HG02763 (cell line): ENCODE results near the gene BTBD16.

Source experiments
- ATAC-seq: cut with Tn5 transposase; IDR thresholded peaks from one replicate; pipeline ENCODE4 v1.9.1; 2021; ENCODE audit warnings: mild to moderate bottlenecking, moderate library complexity; ENCODE audit not compliant: unreplicated experiment

Gene BTBD16

DNA sequence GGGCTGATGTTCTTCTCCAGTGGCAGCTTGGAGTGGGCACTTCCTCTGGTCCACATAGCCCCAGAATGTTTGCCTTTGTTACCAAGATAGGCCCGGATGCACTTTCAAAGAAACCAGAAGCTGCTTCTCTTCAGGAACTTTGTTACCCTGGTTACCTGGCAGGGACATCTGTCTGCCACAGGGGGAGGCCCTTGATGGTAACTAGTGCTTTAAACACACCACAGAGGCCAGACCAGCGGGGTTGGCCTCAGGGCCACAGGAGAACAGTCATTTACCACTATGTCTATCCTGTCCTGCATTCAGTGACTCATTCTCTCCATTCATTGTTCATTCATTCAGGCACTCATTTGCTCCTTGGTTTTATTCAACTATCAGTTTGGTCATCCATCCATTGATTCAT, 91.5 kb downstream of the BTBD16 start:
- ATAC-seq: no peak

DNA sequence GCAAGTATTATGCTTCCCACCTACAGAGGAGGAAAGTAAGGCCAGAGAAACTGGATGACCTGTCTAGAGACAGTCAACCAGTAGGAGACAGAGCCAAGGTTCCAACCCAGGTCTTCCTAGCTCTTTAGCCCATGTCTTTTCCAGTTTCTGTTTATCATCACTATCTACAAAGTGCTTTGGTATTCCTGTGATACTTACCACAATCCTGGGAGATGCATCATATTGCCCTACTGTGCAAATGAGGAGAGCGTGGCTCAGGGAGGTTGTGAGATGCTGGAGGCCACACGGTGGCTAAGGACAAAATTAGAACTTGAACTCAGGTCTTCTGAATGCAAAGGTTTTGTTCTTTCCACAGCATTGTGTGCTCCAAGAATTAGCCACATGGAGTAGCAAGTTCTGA, 92.2 kb downstream of the BTBD16 start:
- ATAC-seq: no peak

DNA sequence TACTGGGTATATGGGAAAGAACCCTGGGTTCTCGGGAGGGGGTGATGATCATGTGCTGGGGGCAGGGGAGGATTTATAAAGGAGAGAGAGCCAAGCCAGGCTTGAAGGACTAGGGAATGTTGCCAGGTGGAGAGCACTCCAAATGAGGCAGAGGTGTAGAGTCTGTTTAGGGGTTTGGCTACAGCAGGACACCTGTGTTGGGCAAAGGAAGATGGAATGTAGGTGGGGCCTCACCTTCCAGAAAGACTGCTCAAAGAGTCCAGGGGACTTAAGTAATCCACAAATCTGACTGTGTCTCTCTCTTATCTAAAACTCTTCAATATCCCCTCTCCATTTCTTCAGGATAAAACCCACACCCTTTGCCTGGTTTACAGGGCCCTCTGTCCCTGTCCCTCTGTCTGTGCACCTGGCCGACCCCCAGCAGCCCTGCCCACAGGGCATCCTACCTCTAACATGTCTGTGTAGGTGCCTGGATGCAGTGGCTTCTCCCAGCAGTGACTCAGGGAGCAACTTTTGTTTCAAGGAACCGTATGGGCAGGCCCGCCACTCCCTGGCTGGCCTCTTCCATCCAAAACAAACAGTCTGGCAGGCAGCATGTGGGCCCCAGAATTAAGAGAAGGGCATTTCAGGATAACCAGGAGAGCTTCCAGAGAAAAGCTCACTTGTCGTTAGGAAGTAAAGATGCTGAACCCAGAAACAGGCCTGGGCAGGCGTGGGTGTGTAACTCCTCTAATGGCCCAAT, 92.8 kb downstream of the BTBD16 start:
- ATAC-seq: no peak

DNA sequence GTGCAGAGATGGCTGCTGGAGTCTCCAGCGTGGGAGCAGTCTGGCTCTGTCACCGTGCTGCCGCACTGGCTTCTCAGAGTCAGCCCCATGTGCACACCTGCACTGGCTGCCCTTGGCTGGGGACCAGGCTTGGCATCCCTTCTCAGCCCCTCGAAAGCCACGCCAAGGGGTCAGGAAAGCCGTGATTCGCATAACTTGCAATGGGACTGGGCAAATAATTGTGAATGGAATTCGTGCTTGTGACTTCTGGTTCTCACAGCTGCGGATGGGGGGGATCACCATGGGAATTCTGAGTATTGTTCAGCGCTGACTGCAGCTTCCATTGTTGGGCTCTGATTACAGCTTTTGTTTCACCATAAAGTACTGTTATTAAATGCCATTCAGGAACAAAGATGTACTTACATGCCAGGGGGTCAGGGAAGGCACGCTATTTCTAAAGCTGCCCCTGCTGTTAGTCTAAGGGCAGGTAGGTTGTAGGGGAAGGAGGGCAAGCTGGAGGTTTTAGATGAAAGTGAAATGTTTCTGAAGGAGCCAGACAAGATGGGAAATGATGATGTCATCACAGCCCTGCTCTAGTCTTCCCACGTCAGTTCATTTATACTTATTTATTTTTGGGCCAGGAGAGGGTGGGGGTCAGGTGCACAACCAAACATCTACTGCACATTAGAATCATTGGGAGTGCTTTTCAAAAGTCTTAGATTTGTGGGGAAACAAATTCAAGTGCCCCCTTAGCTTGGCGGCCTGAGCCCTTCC, 97.6 kb downstream of the BTBD16 start:
- no peak for ATAC-seq

DNA sequence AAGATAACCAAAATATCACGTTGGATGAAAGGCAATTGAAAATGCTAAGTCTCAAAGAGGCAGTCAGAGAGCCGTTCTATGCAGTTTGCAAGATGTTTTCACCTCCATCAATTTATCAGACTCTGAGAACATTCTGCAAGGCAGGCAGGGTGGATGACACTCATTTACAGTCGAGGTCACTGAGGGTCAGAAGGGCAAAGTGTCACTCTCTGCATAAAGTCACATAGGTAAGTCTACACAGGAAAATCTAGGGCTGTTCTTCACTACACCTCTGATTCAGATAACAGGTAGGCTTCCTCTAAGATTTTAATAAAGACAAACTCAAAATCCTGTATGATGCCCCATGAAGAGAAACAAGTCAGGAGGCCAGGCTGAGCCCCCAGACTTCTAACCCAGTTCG, 102.0 kb downstream of the BTBD16 start:
- no peak for ATAC-seq

DNA sequence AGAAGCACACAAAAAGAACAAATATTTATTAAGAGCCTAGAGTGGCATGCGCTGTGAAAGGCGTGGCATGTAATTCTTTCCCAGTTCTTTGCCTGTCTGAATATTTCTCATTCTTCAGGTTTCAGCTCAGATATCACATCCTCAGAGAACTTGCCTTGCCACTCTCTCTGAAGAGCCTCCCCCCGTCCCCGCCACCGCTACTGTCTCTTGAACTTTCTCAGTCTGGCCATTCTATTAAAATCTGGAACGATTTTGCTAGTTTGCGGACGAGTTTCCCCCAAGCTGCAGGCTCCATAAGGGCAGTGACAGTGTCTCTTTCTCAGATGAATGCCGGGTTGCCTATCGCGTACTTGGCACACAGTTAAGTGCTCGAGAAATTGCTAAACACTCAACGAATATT, 102.6 kb downstream of the BTBD16 start:
- ATAC-seq: no peak

DNA sequence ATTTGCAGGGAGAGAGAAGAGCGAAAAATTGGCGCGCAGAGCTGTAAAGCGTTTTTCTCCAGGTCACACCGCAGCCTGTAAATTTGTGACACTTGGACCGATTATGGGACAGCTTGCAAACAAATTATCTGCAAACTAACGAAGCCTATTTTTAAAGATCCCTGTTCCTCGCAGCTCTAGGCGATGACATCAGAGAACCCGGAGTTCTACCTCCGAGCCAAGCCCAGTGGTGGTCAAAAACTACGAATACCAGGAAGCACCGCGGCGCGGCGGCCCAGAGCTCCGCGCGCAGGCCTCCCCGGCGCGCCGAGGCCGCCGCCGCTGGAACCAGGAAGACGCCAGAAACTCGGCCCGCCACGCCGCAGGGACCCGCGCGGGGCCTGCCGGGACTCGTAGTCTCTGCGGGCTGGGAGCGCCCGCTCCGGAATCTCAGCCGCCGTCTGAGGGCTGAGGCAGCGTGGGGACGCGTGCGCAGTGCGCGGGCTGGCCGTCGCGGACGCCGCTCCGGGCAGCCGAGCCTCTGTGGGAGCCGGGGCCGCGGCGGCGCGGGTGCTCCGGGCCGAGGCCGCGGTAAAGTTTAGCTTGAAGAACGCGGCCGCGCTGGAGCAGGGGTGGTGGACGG, 103.3 kb downstream of the BTBD16 start, which contains the start of gene PLEKHA1:
Gene PLEKHA1 (plus strand): TSS at position 472 of the 622 bp plus-strand sequence. CDS start 18,493 bp downstream, outside the sequence.
- ATAC-seq: peak; percentile 86

DNA sequence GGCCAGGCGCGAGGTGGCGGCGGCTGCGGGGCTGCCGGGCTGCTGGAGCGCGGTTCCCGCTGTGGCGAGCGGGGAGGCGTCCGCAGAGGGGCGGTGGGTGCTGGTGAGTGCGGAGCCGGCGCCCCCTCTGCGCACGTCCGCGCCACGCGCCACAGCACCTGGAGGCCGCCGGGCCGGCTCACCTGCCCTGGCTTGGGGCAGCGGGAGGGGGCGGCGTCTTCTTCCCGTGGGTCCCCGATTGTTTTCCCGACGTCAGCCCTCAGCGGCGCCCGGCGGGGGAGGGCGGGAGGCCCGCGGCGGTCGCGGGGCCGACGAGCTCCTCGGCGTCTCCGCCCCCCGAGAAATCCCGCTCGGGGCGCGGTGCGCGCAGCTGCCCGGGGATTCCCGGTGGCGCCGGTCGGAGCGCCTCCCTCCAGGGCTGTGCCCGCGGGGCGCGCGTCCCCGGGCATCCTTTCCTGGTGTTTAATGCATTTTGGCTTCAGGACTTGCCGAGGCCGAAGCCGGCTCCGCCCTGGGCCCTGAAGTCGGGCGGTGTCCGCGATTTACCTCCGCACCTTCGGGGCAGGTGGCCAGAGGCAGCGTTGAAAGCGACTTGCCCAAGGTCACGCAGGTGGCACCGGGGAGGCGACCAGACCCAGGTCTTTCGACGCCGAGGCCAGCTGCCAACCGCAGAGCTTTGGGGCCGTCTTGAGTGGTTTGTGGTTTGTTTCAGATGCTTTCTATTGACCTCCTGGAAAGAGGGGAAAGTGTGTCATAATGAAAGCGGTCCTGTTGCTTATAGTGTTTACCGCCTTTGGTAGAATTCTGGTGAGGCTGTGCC, 104.0 kb downstream of the BTBD16 start:
- peak; percentile 55 for ATAC-seq

DNA sequence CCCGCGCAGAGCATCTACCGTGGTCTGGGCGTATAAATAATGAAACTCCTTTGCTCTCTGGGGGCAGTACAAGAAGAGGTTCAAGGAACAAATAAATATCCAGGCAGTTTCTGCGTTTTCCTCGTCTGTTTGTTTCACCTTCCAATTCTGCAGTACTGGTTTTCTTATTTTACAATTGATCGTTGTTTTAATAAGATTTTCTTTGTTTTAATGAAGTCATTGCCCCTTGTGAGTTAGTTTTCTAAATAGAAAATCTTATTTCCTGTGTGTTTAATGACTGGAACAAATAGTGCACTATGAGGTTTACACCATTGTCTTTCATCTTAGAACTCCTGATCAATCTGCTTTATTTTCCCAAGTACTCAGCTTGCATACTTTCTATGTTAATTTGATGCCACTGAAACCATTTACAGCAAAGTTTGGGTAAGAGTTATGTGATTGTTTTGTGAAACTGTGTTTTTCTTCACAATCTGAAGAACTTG, 104.6 kb downstream of the BTBD16 start:
- no peak for ATAC-seq

DNA sequence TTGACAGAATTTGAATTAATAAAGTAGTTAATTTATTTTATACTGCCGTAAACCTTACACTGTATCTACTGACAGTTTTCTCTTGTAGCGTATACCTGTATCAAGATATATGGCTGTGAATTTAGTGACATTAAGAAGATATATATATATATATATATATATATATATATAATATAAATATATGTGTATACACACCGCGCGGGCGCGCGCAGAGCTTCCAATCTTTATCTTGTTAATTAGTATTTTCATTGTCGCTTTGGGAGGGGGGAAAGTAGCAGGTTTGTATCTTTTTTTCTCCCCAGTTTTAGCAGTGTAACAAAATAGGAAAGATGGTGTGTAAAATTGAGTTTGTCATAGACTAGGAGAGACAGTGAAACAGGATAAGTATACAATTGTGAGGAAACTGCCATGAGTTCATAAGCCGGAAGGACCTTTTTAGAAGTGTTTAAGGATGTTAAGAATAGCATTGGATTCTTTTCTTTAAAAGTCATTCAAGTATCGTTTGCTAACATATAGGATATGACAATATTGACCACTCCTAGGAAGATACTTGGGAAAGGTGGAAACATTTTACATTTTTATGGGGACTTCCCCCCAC, 105.4 kb downstream of the BTBD16 start:
- no peak for ATAC-seq

DNA sequence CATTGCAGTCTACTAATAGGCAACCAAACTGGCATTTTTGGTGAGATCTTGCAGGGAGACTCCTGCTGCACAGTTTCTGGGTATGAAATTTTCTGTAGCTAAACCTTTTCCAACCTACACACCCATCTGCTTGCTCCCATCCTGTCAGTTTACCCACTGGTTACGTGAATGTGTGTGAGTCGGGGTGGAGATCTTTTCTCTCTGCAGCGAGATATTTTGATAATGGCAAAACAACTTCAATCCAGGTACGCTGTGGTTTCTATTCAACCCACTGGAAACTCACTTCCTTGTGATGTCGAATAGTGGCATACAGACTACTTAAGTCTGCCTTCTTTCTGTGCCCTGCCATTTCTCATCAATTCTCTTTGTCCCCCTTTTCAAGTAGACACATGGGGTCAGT, 107.9 kb downstream of the BTBD16 start:
- no peak for ATAC-seq

DNA sequence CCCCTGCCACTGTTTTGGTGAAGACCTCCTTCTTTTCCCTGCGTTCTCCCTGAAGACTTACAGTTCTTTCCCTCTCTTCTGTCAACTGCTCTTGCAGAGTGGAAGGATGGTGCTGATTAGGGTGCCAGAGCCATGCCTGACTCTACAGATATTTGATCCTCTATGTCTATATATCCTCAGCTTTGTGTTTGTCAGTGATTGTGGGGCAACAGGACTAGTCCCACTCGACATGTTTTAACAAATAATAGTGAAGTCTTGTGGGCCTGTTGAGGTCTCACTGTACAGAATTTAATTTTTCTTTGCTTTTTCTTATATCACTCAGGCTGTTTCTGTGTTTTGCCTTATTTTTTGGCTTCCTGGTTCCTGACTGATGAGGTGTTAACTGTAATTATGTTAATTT, 108.4 kb downstream of the BTBD16 start:
- no peak for ATAC-seq

DNA sequence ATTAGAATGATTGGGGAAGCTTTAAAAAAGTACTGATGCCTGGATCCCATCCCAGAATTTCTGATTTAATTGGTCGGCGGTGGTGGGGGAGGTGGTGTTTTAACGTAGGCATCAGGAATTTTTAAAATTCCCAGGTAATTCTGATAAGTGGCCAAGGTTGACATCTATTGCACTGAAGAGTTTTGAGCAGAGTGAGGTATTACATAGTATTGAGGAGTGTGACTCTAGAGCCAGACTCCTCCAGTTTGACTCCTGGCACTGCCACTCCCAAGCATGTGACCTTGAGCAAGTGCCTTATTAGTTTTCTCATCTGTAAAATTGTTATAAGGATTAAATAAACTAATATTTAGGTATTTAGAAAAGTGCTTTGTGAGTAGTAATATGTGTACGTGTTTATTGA, 109.6 kb downstream of the BTBD16 start:
- ATAC-seq: no peak

DNA sequence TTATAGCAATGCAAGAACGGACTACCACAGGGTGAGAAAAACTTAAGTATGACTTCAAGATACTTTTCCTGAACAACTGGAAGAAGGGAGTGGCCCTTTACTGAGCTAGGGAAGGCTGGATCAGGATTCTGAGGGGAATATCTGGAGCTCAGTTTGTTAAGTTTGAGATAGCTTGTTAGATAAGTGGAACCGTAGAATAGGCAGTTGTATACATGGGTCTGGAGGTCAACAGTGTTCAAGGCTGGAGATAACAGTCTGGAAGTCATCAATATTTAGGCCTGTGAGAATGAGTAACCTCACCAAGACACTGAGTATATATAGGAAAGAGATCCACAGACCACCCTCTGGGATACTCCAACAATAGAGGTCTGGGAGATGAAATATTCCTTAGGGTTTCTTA, 110.6 kb downstream of the BTBD16 start:
- ATAC-seq: no peak

DNA sequence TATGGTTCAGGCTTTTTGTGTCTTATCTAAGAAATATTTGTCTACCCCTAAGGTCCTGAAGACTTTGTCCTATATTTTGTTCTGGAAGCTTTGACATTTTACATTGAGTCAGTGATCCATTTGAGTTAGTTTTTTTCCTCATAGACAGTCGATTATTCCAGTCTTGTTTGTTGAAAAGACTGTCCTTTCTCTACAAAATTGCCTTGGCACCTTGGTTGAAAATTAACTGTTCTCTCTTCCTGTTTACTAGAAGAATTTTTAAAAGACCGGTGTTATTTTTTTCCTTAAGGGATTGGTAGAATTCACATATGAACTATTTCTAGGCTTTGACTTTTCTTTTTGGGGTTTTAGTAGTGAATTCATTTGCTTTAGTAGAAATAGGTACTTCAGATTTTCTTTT, 115.4 kb downstream of the BTBD16 start:
- no peak for ATAC-seq

DNA sequence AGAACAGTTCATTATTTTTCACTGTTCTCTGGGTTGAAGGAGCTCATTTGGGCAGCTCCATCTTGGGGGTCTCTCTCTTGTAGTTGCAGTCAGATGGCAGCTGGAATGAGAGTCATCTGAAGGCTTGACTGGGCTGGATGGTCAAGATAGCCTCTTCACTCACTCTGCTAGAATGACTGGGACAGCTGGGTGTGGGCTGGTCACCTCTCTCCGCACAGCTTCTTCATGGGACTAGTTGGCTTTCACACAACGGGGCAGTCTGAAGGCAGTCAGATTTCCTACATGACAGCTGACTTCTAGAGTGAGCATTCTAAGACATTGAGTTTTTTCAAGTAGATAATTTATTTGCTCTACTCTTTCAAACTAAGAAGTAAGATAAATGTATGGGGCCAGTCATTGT, 116.5 kb downstream of the BTBD16 start:
- ATAC-seq: no peak
